Prostate gland (tissue), 2 donors: ENCODE results near the gene FEN1. TPM values are rescaled to one million over a fixed set of nuclear protein-coding genes. Genes with fewer than 3 reads are reported as not detected.

ENCODE experiments used
- DNase-seq: peaks from one replicate; pipeline ENCODE4 v3.0.0-alpha.2; 2019; ENCODE audit warnings: low spot score
- H3K27ac ChIP-seq, 2 donors: fragments of 200-600 bp; sonication (generic); 2 replicates each; pipeline ENCODE4 v1.5.1; 2017 to 2019
- H3K27me3 ChIP-seq: fragments of 200-600 bp; sonication (generic); replicated peaks from 2 replicates; pipeline ENCODE4 v1.5.1; 2019; ENCODE audit not compliant: insufficient read depth
- H3K36me3 ChIP-seq, 2 donors: fragments of 200-600 bp; sonication (generic); 1 replicate in 1 of 2; 2 replicates in 1 of 2; pipeline versions ENCODE4 v1.5.1 to v1.8.1; 2017 to 2019
- H3K4me1 ChIP-seq: fragments of 200-600 bp; sonication (generic); replicated peaks from 2 replicates; pipeline ENCODE4 v1.5.1; 2019
- H3K4me3 ChIP-seq, 2 donors: fragments of 200-600 bp; sonication (generic); 2 replicates each; pipeline ENCODE4 v1.5.1; 2017 to 2019
- H3K9me3 ChIP-seq: fragments of 200-600 bp; sonication (generic); 2 replicates; pipeline ENCODE4 v1.5.1; 2017
- CTCF ChIP-seq, 4 experiments: fragments of 200-600 bp in 2 of 4; fragments of 450-650 bp in 2 of 4; sonication (generic) in 2 of 4; IDR thresholded peaks; 1 replicate in 3 of 4; 2 replicates in 1 of 4; pipeline ENCODE4 v1.5.1; 2016 to 2019; ENCODE audit warnings: antibody characterized with exemption in 4 of 4, mild to moderate bottlenecking in 2 of 4, moderate library complexity in 2 of 4
- POLR2A ChIP-seq: fragments of 450-650 bp; IDR thresholded peaks from one replicate; pipeline ENCODE4 v1.6.1; 2016; ENCODE audit warnings: antibody characterized with exemption, mild to moderate bottlenecking
- POLR2AphosphoS5 ChIP-seq: sonication (generic); formaldehyde crosslinking; IDR thresholded peaks from one replicate; pipeline ENCODE4 v1.6.1; 2017; ENCODE audit warnings: antibody characterized with exemption
- WGBS: methylation state at CpG from one replicate; pipeline ENCODE4 v1.1.5; 2018; 5-methylcytosine and 5-hydroxymethylcytosine counted together
- intact Hi-C: fragments of 100-400 bp; cut with DNase I; formaldehyde crosslinking; loops from one replicate; pipeline ENCODE4 v1.14.2; 2022
- total RNA-seq, 2 donors: library from RNA; depleted of rRNA; stranded (reverse); fragments of >200 nt; gene quantifications; one replicate each; pipeline ENCODE4 v1.1.0, GENCODE V29; 2016

FEN1 gene
- total RNA-seq, 2 donors from 2014 or later = 12.8 to 18.4 TPM

- no peak overlapping the region for H3K27ac ChIP-seq
- intact Hi-C loops = no loop called here
Observed at GRCh38 chr11:61752925-61753521, 39.7 kb upstream of the FEN1 start.

GRCh38 chr11:61753672-61754071 is 39.0 kb upstream of the FEN1 start:
- Histone ChIP-seq H3K27ac (no peak overlapping the region), H3K4me3 (no peak overlapping the region), H3K9me3 (no peaks in the 10 kb centered on the region), H3K4me1 (no peaks in the 10 kb centered on the region), H3K27me3 (no peaks in the 10 kb centered on the region), H3K36me3 (no peaks in the 10 kb centered on the region)
- DNase-seq = no peak
- intact Hi-C loops = no loop called here
- TF ChIP-seq POLR2A (no peak), POLR2AphosphoS5 (no peak), CTCF (IDR thresholded peaks at IDR 0.05) (no peak)
- 80% methylated on average over 5 of the region's 5 CpGs for WGBS

More at GRCh38 chr11:61752925-61753521, 39.7 kb upstream of the FEN1 start:
- no peak for DNase-seq
- Histone ChIP-seq H3K4me1 (no peaks in the 10 kb centered on the region), H3K4me3 (peak overlapping the region; percentile 22 to 25), H3K27me3 (no peaks in the 10 kb centered on the region), H3K9me3 (no peaks in the 10 kb centered on the region), H3K36me3 (no peaks in the 10 kb centered on the region)
- WGBS = 54% methylated on average over 16 of the region's 17 CpGs
- TF ChIP-seq POLR2AphosphoS5 = no peak

- WGBS = 83% methylated on average over 19 of the region's 31 CpGs
- TF ChIP-seq POLR2AphosphoS5 = no peak
- no peak for TF ChIP-seq POLR2A
- no peak for TF ChIP-seq CTCF (IDR thresholded peaks at IDR 0.05)
- intact Hi-C loops = no loop called here
- Histone ChIP-seq H3K27me3 (no peaks in the 10 kb centered on the region), H3K36me3 (no peaks in the 10 kb centered on the region), H3K27ac (no peak overlapping the region), H3K4me1 (no peaks in the 10 kb centered on the region), H3K9me3 (no peaks in the 10 kb centered on the region), H3K4me3 (no peak overlapping the region)
- no peak for DNase-seq
Observed at GRCh38 chr11:61754534-61755482, 37.9 kb upstream of the FEN1 start.

GRCh38 chr11:61756147-61756451 is 36.6 kb upstream of the FEN1 start:
- no peak overlapping the region for H3K27ac ChIP-seq
- H3K4me3 ChIP-seq = no peak overlapping the region
- no peaks in the 10 kb centered on the region for H3K4me1 ChIP-seq
- H3K36me3 ChIP-seq = no peaks in the 10 kb centered on the region
- TF ChIP-seq POLR2A (no peak), POLR2AphosphoS5 (no peak), CTCF (IDR thresholded peaks at IDR 0.05) (no peak)
- no peaks in the 10 kb centered on the region for H3K9me3 ChIP-seq
- intact Hi-C loops = no loop called here
- DNase-seq = no peak
- 83% methylated on average over 4 of the region's 4 CpGs for WGBS
- H3K27me3 ChIP-seq = no peaks in the 10 kb centered on the region

- no peak overlapping the region for H3K4me3 ChIP-seq
- H3K36me3 ChIP-seq = no peaks in the 10 kb centered on the region
- WGBS = 89% methylated on average over 9 of the region's 9 CpGs
- intact Hi-C loops = no loop called here
- TF ChIP-seq CTCF (IDR thresholded peaks at IDR 0.05) (no peak), POLR2A (no peak), POLR2AphosphoS5 (no peak)
- no peaks in the 10 kb centered on the region for H3K9me3 ChIP-seq
- no peaks in the 10 kb centered on the region for H3K27me3 ChIP-seq
- DNase-seq = no peak
- H3K27ac ChIP-seq = no peak overlapping the region
- no peaks in the 10 kb centered on the region for H3K4me1 ChIP-seq
Observed at GRCh38 chr11:61756452-61757212, 36.1 kb upstream of the FEN1 start.
